Stimulated activated CD8-positive, alpha-beta memory T cell treated with anti-CD3 and anti-CD28 coated beads, Interleukin-15, amount 100 ng/mL, for 24 hours (primary cell): ENCODE results near the gene TXNDC5.

ENCODE experiments used
- DNase-seq: peaks from one replicate; pipeline ENCODE4 v3.0.0-alpha.2; 2020; ENCODE audit warnings: low read depth

Gene TXNDC5

DNA sequence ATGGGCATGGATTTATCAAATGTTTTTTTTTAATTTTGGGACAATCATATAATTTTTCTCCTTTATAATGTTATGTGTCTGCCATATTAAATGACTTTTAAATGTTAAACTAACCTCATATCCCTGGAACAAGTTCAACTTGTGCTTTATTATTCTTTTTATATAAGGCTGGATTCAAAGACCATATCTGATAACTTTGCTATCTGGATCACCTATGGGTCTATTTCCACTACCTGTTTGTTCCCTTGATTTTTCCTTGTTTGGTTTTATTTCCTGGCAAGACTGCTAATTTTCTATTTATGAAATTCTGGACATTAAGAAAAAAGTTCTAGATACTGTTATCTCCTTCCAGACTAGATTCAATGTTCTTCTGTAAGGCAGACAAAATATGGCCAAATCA, 58.8 kb downstream of the TXNDC5 start:
- DNase-seq = no peak

DNA sequence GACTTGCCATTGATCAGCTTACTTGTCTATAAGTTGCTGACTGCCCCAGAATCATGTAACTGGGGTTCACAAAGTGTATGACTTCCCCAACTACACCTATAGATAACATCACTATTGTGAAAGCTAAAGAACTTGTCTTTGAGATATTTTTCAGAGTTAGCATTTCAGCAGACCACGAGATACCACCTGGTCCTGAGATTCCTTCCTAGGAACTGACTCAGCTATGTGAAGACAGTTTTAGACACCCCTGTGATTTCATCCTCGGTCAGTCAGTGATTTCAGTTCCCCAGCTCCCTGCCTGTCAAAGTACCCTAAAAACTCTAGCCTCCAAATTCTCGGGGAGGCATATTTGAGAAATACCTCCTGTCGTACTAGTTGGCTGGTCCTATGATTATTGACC, 62.4 kb downstream of the TXNDC5 start:
- no peak for DNase-seq

DNA sequence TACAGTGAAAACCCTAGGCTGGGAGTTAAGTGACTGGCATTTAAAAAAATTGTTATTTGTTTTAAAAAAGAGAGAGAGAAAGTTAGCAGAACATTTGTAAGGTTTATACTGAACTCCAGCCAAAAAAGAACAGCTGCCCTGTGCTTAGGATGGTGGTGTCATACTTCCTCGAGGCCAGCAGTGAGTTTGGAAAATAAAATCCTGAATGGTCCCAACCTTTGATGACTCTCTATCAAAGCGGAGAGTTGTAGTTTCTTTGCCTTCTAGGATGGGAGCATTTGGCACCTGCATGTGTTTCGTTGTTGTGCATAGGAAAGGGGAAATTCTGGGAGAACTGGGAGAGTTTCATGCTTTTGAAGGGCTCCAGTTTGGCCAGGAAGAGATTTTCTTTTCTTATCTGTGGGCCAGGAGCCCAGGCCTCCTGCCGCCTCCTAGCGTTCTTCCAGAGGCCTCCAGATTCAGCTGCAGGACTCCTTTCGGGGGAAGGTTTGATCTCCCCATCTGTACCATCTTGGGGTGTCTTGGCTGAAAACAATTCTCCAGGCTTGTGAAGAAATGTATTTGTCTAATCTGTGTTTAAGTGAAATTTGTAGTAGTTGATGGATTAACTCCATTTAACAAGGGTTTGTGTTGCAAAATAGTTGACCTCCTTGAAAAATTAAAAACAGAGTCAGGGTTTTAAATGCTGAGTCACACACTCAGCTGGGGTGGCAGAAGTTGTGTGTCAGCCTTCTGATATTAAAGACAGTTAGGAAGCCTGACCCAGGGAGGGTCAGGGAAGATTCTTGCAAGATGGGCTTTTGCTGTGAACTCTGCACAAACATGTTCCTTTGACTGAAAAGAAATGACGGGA, 63.4 kb downstream of the TXNDC5 start:
- DNase-seq = no peak

DNA sequence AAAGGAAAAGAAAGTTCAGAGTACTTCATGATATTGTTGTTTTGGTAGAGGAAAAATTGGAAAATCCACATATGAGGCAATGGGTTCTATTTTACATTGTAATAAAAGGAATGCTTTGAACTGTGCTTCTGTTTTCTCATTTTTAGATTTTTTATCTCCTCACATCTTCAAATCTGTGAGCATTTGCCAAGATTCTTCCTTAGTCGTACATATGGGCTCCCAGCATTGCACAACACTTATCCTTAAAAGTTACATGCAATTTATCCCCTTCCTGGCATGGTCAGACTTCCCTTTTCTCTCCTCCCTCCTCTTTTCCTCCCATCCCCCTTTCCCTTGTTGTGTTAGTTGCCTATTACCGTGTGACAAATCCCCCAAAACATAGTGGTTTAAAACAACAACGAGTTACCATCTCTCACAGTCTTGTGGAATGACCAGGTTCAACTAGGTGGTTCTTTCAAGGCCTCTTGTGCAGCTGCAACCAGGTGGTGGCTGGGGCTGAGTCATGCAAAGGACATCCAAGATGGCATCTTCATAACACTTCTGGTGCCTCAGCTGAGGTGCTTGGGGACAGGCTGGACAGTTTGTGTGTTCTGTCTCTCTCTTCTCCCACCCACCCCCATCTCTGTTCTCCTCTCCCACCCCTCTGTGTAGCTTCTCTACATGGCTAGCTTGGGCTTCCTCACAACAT, 68.7 kb downstream of the TXNDC5 start:
- no peak for DNase-seq

DNA sequence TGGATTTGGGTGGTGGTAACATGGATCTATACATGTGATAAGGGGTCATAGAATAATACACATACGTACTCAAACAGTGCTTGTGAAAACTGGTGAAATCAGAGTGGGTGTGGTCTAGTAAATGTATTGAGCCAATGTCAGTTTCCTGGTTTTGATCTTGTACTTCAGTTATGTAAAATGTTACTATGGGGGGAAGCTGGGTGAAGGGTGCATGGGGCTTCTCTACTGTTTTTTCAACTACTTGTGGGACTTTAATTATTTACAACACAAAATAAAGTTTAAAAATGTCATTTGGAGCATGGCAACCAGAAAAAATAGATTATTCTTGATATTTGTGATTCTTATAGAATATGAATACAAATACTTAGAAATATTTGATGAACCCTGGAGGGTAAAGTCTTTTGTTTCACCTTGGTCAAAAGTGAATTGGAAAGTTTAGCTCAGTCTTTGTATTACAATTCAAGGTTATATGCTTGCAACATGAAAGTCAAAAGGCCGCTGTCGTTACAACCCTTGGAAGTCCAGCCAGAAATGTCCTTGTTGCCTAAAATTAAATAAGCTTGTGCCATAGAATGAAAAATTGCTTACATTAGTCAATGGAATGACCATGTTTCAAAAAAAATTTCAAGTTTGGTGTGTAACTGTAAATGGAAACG, 74.1 kb downstream of the TXNDC5 start:
- DNase-seq = no peak

DNA sequence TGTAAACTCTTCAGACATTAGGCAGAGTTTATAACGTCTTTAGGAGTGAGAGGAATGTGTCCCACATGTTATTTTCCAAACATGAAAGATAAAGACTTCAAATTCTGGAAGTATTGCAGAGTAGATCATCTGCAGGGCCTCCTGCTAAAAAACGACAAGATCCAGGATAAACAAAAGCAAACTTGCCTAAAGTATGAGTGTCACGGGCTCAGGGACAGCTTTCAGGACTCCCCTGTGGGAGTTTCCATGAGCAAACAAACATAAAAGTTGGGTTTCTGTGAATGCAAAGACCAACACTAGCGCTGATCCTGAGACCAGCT, 76.9 kb downstream of the TXNDC5 start:
- no peak for DNase-seq

DNA sequence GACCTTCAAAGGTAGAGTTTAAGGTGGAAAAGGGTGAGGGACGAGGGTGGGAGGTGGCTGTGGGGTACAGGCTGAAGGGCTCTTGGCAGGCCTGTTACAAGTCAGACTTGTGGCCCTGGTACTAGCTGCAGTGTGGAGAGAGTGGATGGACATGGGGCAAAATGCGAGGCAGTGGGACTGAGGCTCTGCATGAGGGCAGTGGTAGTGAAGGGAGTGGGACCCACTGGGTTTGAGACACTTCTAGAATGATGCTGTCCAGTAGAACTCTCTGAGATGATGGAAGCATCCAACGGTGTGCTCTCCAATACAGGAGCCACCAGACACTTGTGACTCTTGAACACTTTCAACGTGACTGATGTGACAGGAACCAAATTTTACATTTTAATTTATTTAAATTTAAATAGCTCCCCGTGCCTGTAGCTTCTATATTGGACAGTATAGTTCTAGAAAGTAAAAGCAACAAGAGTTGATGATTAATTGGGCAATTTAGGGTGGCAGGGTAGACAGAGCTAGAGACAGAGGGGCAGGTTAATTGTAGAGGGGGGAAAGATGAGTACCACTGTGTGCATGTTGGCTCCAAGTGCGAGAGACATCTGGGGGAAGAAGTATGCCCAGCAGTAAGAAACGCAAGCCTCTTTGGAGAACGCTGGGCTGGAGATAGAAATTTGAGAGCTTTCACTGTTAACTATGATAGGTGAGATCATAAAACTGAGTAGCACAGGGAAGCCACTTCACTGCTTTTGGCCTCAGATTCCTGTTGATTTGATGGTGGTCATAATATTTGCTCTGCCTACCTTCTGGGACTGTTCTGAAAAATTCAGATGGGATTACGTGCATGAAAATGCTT, 77.5 kb downstream of the TXNDC5 start:
- DNase-seq = no peak
